IMR-90 (cell line): ENCODE data around the gene C7orf33. TPM values are rescaled to one million over a fixed set of nuclear protein-coding genes. Genes with fewer than 3 reads are reported as not detected.

Experiments
- ATAC-seq: fragments of 200-7000 bp; cut with Tn5 transposase; 2 replicates; pipeline ENCODE4 v1.9.1; 2020; ENCODE audit warnings: low read depth, mild to moderate bottlenecking, moderate library complexity
- BruUV-seq: library from RNA; stranded (reverse); fragments of 400-500 nt; replicated peaks from 2 replicates; lab custom pipeline; 2021; lab: Mats Ljungman, UMichigan
- CTCF ChIA-PET: fragments of 300-600 bp; formaldehyde crosslinking; extraction: SDS; loops from one replicate; lab custom pipeline; 2021; ENCODE audit warnings: antibody characterized with exemption; lab: Yijun Ruan, JAX
- POLR2A ChIA-PET: fragments of 300-600 bp; sonication (Branson Sonifier 250); formaldehyde crosslinking; loops from one replicate; lab custom pipeline; 2022; ENCODE audit warnings: antibody characterized with exemption; ENCODE audit not compliant: unreplicated experiment; lab: Charles Lee
- DNase-seq: peaks from one replicate; pipeline ENCODE4 v3.0.0; 2013
- H2AFZ ChIP-seq: replicated peaks from 2 replicates; pipeline ENCODE3; 2013; ENCODE audit warnings: low read length, mild to moderate bottlenecking; ENCODE audit not compliant: poor library complexity
- H2AK5ac ChIP-seq: 2 replicates; pipeline ENCODE4 v1.6.1; 2013; ENCODE audit warnings: low read depth, low read length, inconsistent platforms
- H2AK9ac ChIP-seq: replicated peaks from 2 replicates; pipeline ENCODE3; 2013; ENCODE audit warnings: mild to moderate bottlenecking, low read depth, low read length, moderate library complexity; ENCODE audit not compliant: poor library complexity
- H2BK120ac ChIP-seq: 2 replicates; pipeline ENCODE4 v1.6.1; 2013; ENCODE audit warnings: low read depth, low read length, inconsistent platforms
- H2BK15ac ChIP-seq: 3 replicates; pipeline ENCODE4 v1.6.1; 2013; ENCODE audit warnings: low read depth, low read length, inconsistent platforms
- H2BK20ac ChIP-seq: 2 replicates; pipeline ENCODE4 v1.6.1; 2013; ENCODE audit warnings: low read depth, mild to moderate bottlenecking, inconsistent platforms, low read length, moderate library complexity
- H2BK5ac ChIP-seq: 2 replicates; pipeline ENCODE4 v1.6.1; 2013; ENCODE audit warnings: mild to moderate bottlenecking, low read depth, low read length, inconsistent platforms; ENCODE audit not compliant: poor library complexity, severe bottlenecking
- H3K14ac ChIP-seq: replicated peaks from 2 replicates; pipeline ENCODE4 v1.6.1; 2013; ENCODE audit warnings: low read depth, low read length, inconsistent platforms
- H3K18ac ChIP-seq: 2 replicates; pipeline ENCODE4 v1.6.1; 2013; ENCODE audit warnings: low read depth, low read length, control low read depth
- H3K23ac ChIP-seq: 2 replicates; pipeline ENCODE4 v1.6.1; 2013; ENCODE audit warnings: low read depth, low read length, inconsistent platforms
- H3K27ac ChIP-seq: 2 replicates; pipeline ENCODE4 v1.5.1; 2013; ENCODE audit warnings: mild to moderate bottlenecking, control low read depth, low read length; ENCODE audit not compliant: insufficient read depth
- H3K27me3 ChIP-seq: 2 replicates; pipeline ENCODE4 v1.6.1; 2013; ENCODE audit warnings: low read length; ENCODE audit not compliant: control insufficient read depth, insufficient read depth
- H3K36me3 ChIP-seq: 2 replicates; pipeline ENCODE4 v1.6.1; 2013; ENCODE audit warnings: low read length, mixed read lengths; ENCODE audit not compliant: control insufficient read depth, insufficient read depth
- H3K4ac ChIP-seq: 2 replicates; pipeline ENCODE4 v1.6.1; 2013; ENCODE audit warnings: low read depth, low read length, inconsistent platforms
- H3K4me1 ChIP-seq: 2 replicates; pipeline ENCODE4 v1.6.1; 2013; ENCODE audit warnings: low read length, mixed read lengths; ENCODE audit not compliant: control insufficient read depth, insufficient read depth
- H3K4me2 ChIP-seq: 2 replicates; pipeline ENCODE4 v1.6.1; 2013; ENCODE audit warnings: low read depth, mild to moderate bottlenecking, control low read depth, low read length, moderate library complexity
- H3K4me3 ChIP-seq: 2 replicates; pipeline ENCODE4 v1.5.1; 2013; ENCODE audit warnings: low read depth, mild to moderate bottlenecking, control low read depth, low read length, moderate library complexity; ENCODE audit not compliant: insufficient read depth
- H3K56ac ChIP-seq: 2 replicates; pipeline ENCODE4 v1.6.1; 2013; ENCODE audit warnings: low read length, inconsistent platforms; ENCODE audit not compliant: insufficient read depth; ENCODE audit errors: extremely low read depth
- H3K79me1 ChIP-seq, 2 experiments: 2 replicates each; pipeline ENCODE4 v1.6.1; 2013; ENCODE audit warnings: low read length in 2 of 2, inconsistent platforms in 1 of 2, low read depth in 1 of 2
- H3K9ac ChIP-seq: 2 replicates; pipeline ENCODE4 v1.6.1; 2013; ENCODE audit warnings: low read depth, low read length, control low read depth
- H3K9me1 ChIP-seq: 2 replicates; pipeline ENCODE4 v1.6.1; 2013; ENCODE audit warnings: low read length, inconsistent platforms; ENCODE audit not compliant: insufficient read depth
- H3K9me3 ChIP-seq: 2 replicates; pipeline ENCODE4 v1.6.1; 2013; ENCODE audit warnings: low read length; ENCODE audit not compliant: control insufficient read depth, insufficient read depth
- H4K20me1 ChIP-seq: 2 replicates; pipeline ENCODE4 v1.6.1; 2013; ENCODE audit warnings: low read length, inconsistent platforms; ENCODE audit not compliant: insufficient read depth
- H4K5ac ChIP-seq: 2 replicates; pipeline ENCODE4 v1.6.1; 2013; ENCODE audit warnings: mild to moderate bottlenecking, low read depth, low read length, control low read depth
- H4K8ac ChIP-seq, 2 experiments: 2 replicates each; pipeline ENCODE4 v1.6.1; 2013; ENCODE audit warnings: low read depth in 2 of 2, low read length in 2 of 2, control low read depth in 1 of 2, inconsistent platforms in 1 of 2
- H4K91ac ChIP-seq: 2 replicates; pipeline ENCODE4 v1.6.1; 2013; ENCODE audit warnings: low read depth, low read length, inconsistent platforms; ENCODE audit not compliant: insufficient read depth
- BHLHE40 ChIP-seq: fragments of 150-350 bp; IDR thresholded peaks from 2 replicates; pipeline ENCODE4 v1.6.1; 2016; ENCODE audit warnings: mild to moderate bottlenecking, low read depth, low read length
- CEBPB ChIP-seq: IDR thresholded peaks from 2 replicates; pipeline ENCODE4 v1.6.1; 2012; ENCODE audit warnings: low read depth, low read length, improper control_type of control experiment
- CHD1 ChIP-seq: IDR thresholded peaks from 2 replicates; pipeline ENCODE4 v1.6.1; 2012; ENCODE audit warnings: low read depth, low read length, improper control_type of control experiment
- FOS ChIP-seq: fragments of 150-350 bp; IDR thresholded peaks from 2 replicates; pipeline ENCODE4 v1.6.1; 2016; ENCODE audit warnings: low read depth, low read length
- MXI1 ChIP-seq: IDR thresholded peaks from 2 replicates; pipeline ENCODE4 v1.6.1; 2012; ENCODE audit warnings: low read depth, mild to moderate bottlenecking, low read length, moderate library complexity, borderline replicate concordance
- POLR2A ChIP-seq: IDR thresholded peaks from 2 replicates; pipeline ENCODE4 v1.6.1; 2012; ENCODE audit warnings: mild to moderate bottlenecking, low read depth, low read length
- RAD21 ChIP-seq: IDR thresholded peaks from 2 replicates; pipeline ENCODE4 v1.6.1; 2012; ENCODE audit warnings: low read length, improper control_type of control experiment
- RCOR1 ChIP-seq: IDR thresholded peaks from 2 replicates; pipeline ENCODE4 v1.6.1; 2012; ENCODE audit warnings: mild to moderate bottlenecking, low read length, improper control_type of control experiment; ENCODE audit not compliant: insufficient replicate concordance
- RFX5 ChIP-seq: IDR thresholded peaks from 2 replicates; pipeline ENCODE4 v1.8.0; 2012; ENCODE audit warnings: low read depth, mild to moderate bottlenecking, low read length, moderate library complexity
- SMC3 ChIP-seq: fragments of 150-350 bp; IDR thresholded peaks from 2 replicates; pipeline ENCODE4 v1.6.1; 2016; ENCODE audit warnings: low read depth, mild to moderate bottlenecking, antibody characterized with exemption, low read length, moderate library complexity
- WGBS, 2 experiments: methylation state at CpG; one replicate each; pipeline versions ENCODE4 v1.1.5 to v1.1.7; 2013; ENCODE audit warnings: missing lambda C conversion rate in 2 of 2; ENCODE audit not compliant: insufficient read length in 1 of 2; ENCODE audit errors: extremely low coverage in 2 of 2; 5-methylcytosine and 5-hydroxymethylcytosine counted together
- dilution Hi-C: fragments of 300-500 bp; cut with HindIII; formaldehyde crosslinking; loops from one replicate; pipeline ENCODE4 v1.14.3; 2018; ENCODE audit warnings: low sequenced_read_pairs; ENCODE audit not compliant: unreplicated experiment
- in situ Hi-C: fragments of 300-500 bp; cut with MboI; formaldehyde crosslinking; loops from 3 replicates; pipeline ENCODE4 v1.14.3; 2019; ENCODE audit warnings: low sequenced_read_pairs, inconsistent platforms, mixed read lengths
- intact Hi-C: fragments of 100-400 bp; cut with micrococcal nuclease; formaldehyde crosslinking; loops from 2 replicates; pipeline ENCODE4 v1.10.0; 2022
- polyA plus RNA-seq, 3 experiments: library from polyadenylated mRNA; depleted of rRNA; stranded (reverse); fragments of >200 nt; gene quantifications; 2 replicates each; pipeline ENCODE4 v1.2.3, GENCODE V29; 2012; ENCODE audit warnings: low replicate concordance in 1 of 3
- total RNA-seq: library from RNA; depleted of rRNA; stranded (reverse); fragments of >200 nt; gene quantifications from 2 replicates; pipeline ENCODE4 v1.2.3, GENCODE V29; 2012
- TF ChIP-seq, protein P1 (sequence below): fragments of 150-350 bp; IDR thresholded peaks from 2 replicates; pipeline ENCODE4 v1.6.1; 2016; ENCODE audit warnings: low read depth, mild to moderate bottlenecking, low read length, moderate library complexity, borderline replicate concordance
- TF ChIP-seq, protein P2 (sequence below): conservative IDR thresholded peaks from 2 replicates; pipeline ENCODE4 v1.5.1; 2012; ENCODE audit warnings: mild to moderate bottlenecking, low read depth, low read length, improper control_type of control experiment
- TF ChIP-seq, protein P3 (sequence below): fragments of 150-350 bp; IDR thresholded peaks from 2 replicates; pipeline ENCODE4 v1.6.1; 2017; ENCODE audit warnings: mild to moderate bottlenecking, antibody characterized with exemption, low read length, low read depth

Gene C7orf33
- total and polyA plus RNA-seq, 2 of the 4 experiments (the other 2 are of a cell fraction) = not detected

GRCh38 chr7:148553979-148554378 is 36.6 kb upstream of the C7orf33 start:
- H2AFZ ChIP-seq = no peak overlapping the region
- H3K56ac ChIP-seq = no peak overlapping the region
- no peak overlapping the region for H2BK20ac ChIP-seq
- H2AK5ac ChIP-seq = no peak overlapping the region
- H3K9ac ChIP-seq = no peak overlapping the region
- WGBS, 2 experiments = no CpG with 5 or more reads among the region's 3 CpGs
- H3K4ac ChIP-seq = no peak overlapping the region
- no peaks in the 10 kb centered on the region for H3K27me3 ChIP-seq
- H3K4me1 ChIP-seq = no peaks in the 10 kb centered on the region
- H4K91ac ChIP-seq = no peak overlapping the region
- H3K23ac ChIP-seq = no peak overlapping the region
- H4K20me1 ChIP-seq = no peaks in the 10 kb centered on the region
- CTCF ChIA-PET = no interaction called here
- no peak overlapping the region for H2AK9ac ChIP-seq
- H2BK5ac ChIP-seq = no peak overlapping the region
- H3K14ac ChIP-seq = no peak overlapping the region
- in situ Hi-C loops = no loop called here
- no peak overlapping the region for H2BK120ac ChIP-seq
- no peaks in the 10 kb centered on the region for H3K79me1 ChIP-seq
- no peak overlapping the region for H3K4me2 ChIP-seq
- POLR2A ChIA-PET = no interaction called here
- H3K4me3 ChIP-seq = no peak overlapping the region
- ATAC-seq (no peak), DNase-seq (no peak)
- no peak overlapping the region for H3K18ac ChIP-seq
- H3K9me1 ChIP-seq = no peaks in the 10 kb centered on the region
- BruUV-seq = no TSS peak
- intact Hi-C loops = no loop called here
- dilution Hi-C loops = no loop called here
- TF ChIP-seq MXI1 (no peak), FOS (no peak), CHD1 (no peak), BHLHE40 (no peak), RCOR1 (no peak), RAD21 (no peak), POLR2A (no peak), SMC3 (no peak), RFX5 (no peak), CEBPB (no peak)
- TF ChIP-seq, protein P1, sequence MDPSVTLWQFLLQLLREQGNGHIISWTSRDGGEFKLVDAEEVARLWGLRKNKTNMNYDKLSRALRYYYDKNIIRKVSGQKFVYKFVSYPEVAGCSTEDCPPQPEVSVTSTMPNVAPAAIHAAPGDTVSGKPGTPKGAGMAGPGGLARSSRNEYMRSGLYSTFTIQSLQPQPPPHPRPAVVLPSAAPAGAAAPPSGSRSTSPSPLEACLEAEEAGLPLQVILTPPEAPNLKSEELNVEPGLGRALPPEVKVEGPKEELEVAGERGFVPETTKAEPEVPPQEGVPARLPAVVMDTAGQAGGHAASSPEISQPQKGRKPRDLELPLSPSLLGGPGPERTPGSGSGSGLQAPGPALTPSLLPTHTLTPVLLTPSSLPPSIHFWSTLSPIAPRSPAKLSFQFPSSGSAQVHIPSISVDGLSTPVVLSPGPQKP = no peak
- TF ChIP-seq, protein P2, sequence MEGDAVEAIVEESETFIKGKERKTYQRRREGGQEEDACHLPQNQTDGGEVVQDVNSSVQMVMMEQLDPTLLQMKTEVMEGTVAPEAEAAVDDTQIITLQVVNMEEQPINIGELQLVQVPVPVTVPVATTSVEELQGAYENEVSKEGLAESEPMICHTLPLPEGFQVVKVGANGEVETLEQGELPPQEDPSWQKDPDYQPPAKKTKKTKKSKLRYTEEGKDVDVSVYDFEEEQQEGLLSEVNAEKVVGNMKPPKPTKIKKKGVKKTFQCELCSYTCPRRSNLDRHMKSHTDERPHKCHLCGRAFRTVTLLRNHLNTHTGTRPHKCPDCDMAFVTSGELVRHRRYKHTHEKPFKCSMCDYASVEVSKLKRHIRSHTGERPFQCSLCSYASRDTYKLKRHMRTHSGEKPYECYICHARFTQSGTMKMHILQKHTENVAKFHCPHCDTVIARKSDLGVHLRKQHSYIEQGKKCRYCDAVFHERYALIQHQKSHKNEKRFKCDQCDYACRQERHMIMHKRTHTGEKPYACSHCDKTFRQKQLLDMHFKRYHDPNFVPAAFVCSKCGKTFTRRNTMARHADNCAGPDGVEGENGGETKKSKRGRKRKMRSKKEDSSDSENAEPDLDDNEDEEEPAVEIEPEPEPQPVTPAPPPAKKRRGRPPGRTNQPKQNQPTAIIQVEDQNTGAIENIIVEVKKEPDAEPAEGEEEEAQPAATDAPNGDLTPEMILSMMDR = no peak
- TF ChIP-seq, protein P3, sequence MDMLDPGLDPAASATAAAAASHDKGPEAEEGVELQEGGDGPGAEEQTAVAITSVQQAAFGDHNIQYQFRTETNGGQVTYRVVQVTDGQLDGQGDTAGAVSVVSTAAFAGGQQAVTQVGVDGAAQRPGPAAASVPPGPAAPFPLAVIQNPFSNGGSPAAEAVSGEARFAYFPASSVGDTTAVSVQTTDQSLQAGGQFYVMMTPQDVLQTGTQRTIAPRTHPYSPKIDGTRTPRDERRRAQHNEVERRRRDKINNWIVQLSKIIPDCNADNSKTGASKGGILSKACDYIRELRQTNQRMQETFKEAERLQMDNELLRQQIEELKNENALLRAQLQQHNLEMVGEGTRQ = no peak
- H4K5ac ChIP-seq = no peak overlapping the region
- no peaks in the 10 kb centered on the region for H3K36me3 ChIP-seq
- H2BK15ac ChIP-seq = no peak overlapping the region
- no peak overlapping the region for H3K27ac ChIP-seq
- no peak overlapping the region for H4K8ac ChIP-seq
- no peaks in the 10 kb centered on the region for H3K9me3 ChIP-seq
